ENCODE measurements around the gene C1orf210.

The C1orf210 gene

GRCh38 chr1:43280692-43281091 is 4.7 kb downstream of the C1orf210 start:
- no peak for DNase-seq (ENCODE audit: low read depth)
- H3K4me3 ChIP-seq (ENCODE audit: control insufficient read depth, low read depth, low read length), result no peak overlapping the region
- TF ChIP-seq CTCF (IDR thresholded peaks at IDR 0.05; ENCODE audit: control insufficient read depth, insufficient read depth, low read depth, low read length, missing control alignments), result no peak

- no peak for TF ChIP-seq CTCF (IDR thresholded peaks at IDR 0.05; ENCODE audit: control insufficient read depth, insufficient read depth, low read depth, low read length, missing control alignments)
- no peak for DNase-seq (ENCODE audit: low read depth)
- no peak overlapping the region for H3K4me3 ChIP-seq (ENCODE audit: control insufficient read depth, low read depth, low read length)
Measured at GRCh38 chr1:43279666-43280065, 5.7 kb downstream of the C1orf210 start.

- DNase-seq (ENCODE audit: low read depth), result no peak
- no peak for TF ChIP-seq CTCF (IDR thresholded peaks at IDR 0.05; ENCODE audit: control insufficient read depth, insufficient read depth, low read depth, low read length, missing control alignments)
- no peak overlapping the region for H3K4me3 ChIP-seq (ENCODE audit: control insufficient read depth, low read depth, low read length)
Measured at GRCh38 chr1:43279161-43279560, 6.2 kb downstream of the C1orf210 start.

GRCh38 chr1:43277116-43277876 is 8.1 kb downstream of the C1orf210 start:
- no peak for DNase-seq (ENCODE audit: low read depth)
- TF ChIP-seq CTCF (IDR thresholded peaks at IDR 0.05; ENCODE audit: control insufficient read depth, insufficient read depth, low read depth, low read length, missing control alignments), result no peak
- no peak overlapping the region for H3K4me3 ChIP-seq (ENCODE audit: control insufficient read depth, low read depth, low read length)

- DNase-seq (ENCODE audit: low read depth), result no peak
- H3K4me3 ChIP-seq (ENCODE audit: control insufficient read depth, low read depth, low read length), result no peak overlapping the region
- no peak for TF ChIP-seq CTCF (IDR thresholded peaks at IDR 0.05; ENCODE audit: control insufficient read depth, insufficient read depth, low read depth, low read length, missing control alignments)
Measured at GRCh38 chr1:43276673-43277072, 8.7 kb downstream of the C1orf210 start.

- TF ChIP-seq CTCF (IDR thresholded peaks at IDR 0.05; ENCODE audit: control insufficient read depth, insufficient read depth, low read depth, low read length, missing control alignments), result no peak
- H3K4me3 ChIP-seq (ENCODE audit: control insufficient read depth, low read depth, low read length), result no peak overlapping the region
- no peak for DNase-seq (ENCODE audit: low read depth)
Measured at GRCh38 chr1:43275826-43276620, 9.4 kb downstream of the C1orf210 start.

All from AG09309 (cell line).